ENCODE measurements around the gene AP2S1.
"Not testable (repeated sequence)": the region's sequence is repeated elsewhere in the genome, so short reads cannot be mapped to it uniquely, and the experiment has no call there.

AP2S1 gene

DNA sequence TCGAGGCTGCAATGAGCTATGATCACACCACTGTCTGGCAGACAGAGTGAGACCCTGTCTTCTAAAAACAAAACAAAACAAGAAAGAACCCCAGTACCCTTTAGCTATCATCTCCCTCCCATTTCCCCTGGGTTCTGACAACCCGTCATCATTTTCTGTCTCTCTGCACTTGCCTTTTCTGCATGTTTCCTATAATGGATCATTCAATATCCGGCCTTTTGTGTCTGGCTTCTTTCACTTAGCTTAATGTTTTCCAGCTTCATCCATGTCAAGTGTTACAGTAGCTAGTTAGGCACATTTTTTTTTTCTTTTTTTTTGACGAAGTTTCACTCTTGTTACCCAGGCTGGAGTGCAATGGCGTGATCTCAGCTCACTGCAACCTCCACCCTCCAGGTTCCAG, 16.5 kb downstream of the AP2S1 start:
- FAIRE-seq (no peak), DNase-seq (ENCODE audit: insufficient read length) (no peak)
- no peak for TF ChIP-seq POLR2AphosphoS5 (IDR thresholded peaks at IDR 0.05; ENCODE audit: low read depth, low read length)
- TF ChIP-seq TAF1 (IDR thresholded peaks at IDR 0.05; ENCODE audit: borderline replicate concordance, low read depth, low read length), result no peak
- no peak for TF ChIP-seq POLR2A (IDR thresholded peaks at IDR 0.05; ENCODE audit: low read depth, low read length)

DNA sequence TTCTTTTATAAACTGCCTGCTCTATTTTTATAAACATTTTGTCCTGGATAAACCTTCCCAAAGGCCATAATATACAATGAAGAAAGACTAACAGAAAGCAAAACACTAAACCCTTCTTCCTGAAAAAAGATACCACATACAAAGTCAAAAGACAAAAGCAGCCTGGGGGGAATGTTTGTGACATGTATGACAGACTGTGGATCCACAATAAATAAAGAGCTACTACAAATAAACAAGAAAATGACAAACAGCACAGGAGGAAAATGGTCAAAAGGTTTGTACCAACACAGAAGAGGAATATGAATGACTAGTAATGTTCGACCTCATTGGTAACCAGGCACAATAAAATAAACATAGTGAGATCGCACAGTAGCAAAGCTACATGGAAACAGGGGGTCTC, 19.8 kb downstream of the AP2S1 start:
- DNase-seq (ENCODE audit: insufficient read length) (no peak), FAIRE-seq (no peak)
- no peak for TF ChIP-seq POLR2A (IDR thresholded peaks at IDR 0.05; ENCODE audit: low read depth, low read length)
- no peak for TF ChIP-seq POLR2AphosphoS5 (IDR thresholded peaks at IDR 0.05; ENCODE audit: low read depth, low read length)
- TF ChIP-seq TAF1 (IDR thresholded peaks at IDR 0.05; ENCODE audit: borderline replicate concordance, low read depth, low read length), result no peak

DNA sequence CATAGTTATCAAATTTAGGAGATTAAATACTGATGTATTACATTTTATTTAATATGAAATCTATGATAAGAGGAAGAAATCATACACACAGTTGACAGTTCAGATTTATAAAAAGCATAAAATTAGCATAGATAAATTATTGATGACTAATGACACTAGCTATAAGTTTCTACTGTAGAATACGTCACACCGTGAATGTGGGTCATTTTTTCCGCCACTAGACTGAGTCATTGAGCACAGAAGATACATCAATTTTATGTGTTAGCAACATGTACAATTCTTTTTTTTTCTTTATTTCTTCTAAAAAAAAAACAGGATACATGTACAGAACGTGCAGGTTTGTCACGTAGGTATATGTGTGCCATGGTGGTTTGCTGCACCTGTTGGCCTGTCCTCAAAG, 22.2 kb downstream of the AP2S1 start:
- no peak for TF ChIP-seq POLR2A (IDR thresholded peaks at IDR 0.05; ENCODE audit: low read depth, low read length)
- no peak for TF ChIP-seq TAF1 (IDR thresholded peaks at IDR 0.05; ENCODE audit: borderline replicate concordance, low read depth, low read length)
- TF ChIP-seq POLR2AphosphoS5 (IDR thresholded peaks at IDR 0.05; ENCODE audit: low read depth, low read length), result no peak
- FAIRE-seq (no peak), DNase-seq (ENCODE audit: insufficient read length) (no peak)

GRCh38 chr19:46825731-46826055, 25.0 kb downstream of the AP2S1 start:
- TF ChIP-seq POLR2AphosphoS5 (IDR thresholded peaks at IDR 0.05; ENCODE audit: low read depth, low read length) (no peak), TAF1 (IDR thresholded peaks at IDR 0.05; ENCODE audit: borderline replicate concordance, low read depth, low read length) (no peak), POLR2A (IDR thresholded peaks at IDR 0.05; ENCODE audit: low read depth, low read length) (no peak)
- DNase-seq (ENCODE audit: insufficient read length) (no peak), FAIRE-seq (no peak)

DNA sequence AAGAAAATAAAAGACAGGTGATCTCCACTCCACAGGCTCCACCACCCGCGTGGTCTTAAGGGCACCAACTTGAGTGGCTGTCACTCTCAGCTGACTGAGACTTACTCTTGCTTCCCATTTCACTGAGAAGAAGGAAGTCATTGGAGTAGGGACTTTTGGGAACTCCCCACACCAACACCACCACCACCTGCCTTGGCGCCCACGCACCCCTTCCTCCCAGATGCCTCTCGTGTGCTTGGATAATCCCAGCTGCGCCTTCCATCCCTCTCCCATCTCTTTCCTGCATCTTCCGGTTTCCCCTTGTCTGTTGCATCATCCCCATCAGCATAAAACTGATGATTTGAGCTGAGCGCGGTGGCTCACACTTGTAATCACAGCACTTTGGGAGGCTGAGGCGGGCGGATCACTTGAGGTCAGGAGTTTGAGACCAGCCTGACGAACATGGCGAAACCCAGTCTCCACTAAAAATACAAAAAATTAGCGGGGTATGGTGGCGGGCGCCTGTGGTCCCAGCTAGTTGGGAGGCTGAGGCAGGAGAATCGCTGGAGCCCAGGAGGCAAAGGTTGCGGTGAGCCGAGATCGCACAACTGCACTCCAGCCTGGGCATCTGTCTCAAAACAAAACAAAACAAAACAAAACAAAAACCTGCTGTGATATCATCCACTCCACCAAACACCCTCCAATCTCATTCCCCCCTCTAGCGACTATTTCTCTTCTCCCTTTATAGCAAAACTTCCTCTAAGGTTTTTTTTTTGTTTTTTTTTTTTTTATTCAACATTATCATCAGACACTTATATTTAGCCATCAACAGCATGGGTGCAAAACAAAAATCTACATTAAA, 25.5 kb downstream of the AP2S1 start:
- no peak for TF ChIP-seq POLR2AphosphoS5 (IDR thresholded peaks at IDR 0.05; ENCODE audit: low read depth, low read length)
- TF ChIP-seq POLR2A (IDR thresholded peaks at IDR 0.05; ENCODE audit: low read depth, low read length), result no peak
- no peak for TF ChIP-seq TAF1 (IDR thresholded peaks at IDR 0.05; ENCODE audit: borderline replicate concordance, low read depth, low read length)
- DNase-seq (ENCODE audit: insufficient read length) (no peak), FAIRE-seq (peak; percentile 30)

DNA sequence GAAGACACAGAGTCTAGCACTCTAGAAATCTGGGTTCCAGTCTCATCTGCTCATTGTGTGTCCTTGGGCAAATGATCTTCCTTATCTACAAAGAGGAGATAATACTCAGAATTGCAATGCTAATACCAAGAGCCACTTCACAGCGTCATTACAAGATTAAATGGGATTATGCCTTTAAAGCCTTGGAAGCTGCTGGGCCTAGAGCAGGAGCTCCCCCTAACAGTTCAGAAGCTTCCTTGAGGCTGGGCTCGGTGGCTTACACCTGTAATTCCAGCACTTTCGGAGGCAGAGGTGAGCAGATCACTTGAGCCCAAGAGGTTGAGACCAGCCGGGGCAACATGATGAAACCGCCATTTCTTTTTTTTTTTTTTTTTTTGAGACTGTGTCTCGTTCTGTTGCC, 27.6 kb downstream of the AP2S1 start:
- no peak for DNase-seq (ENCODE audit: insufficient read length)
- TF ChIP-seq POLR2A (IDR thresholded peaks at IDR 0.05; ENCODE audit: low read depth, low read length), result no peak
- TF ChIP-seq POLR2AphosphoS5 (IDR thresholded peaks at IDR 0.05; ENCODE audit: low read depth, low read length), result no peak
- no peak for TF ChIP-seq TAF1 (IDR thresholded peaks at IDR 0.05; ENCODE audit: borderline replicate concordance, low read depth, low read length)
- FAIRE-seq, result no peak

- DNase-seq (ENCODE audit: insufficient read length); FAIRE-seq: not testable (repeated sequence)
Measured at GRCh38 chr19:46822410-46822787, 28.2 kb downstream of the AP2S1 start.

- DNase-seq (ENCODE audit: insufficient read length), result peak; percentile 49
- FAIRE-seq, result peak; percentile 71
- TF ChIP-seq POLR2A (IDR thresholded peaks at IDR 0.05; ENCODE audit: low read depth, low read length) (peak; percentile 37; the same call in 1 of the 2 replicates), POLR2AphosphoS5 (IDR thresholded peaks at IDR 0.05; ENCODE audit: low read depth, low read length) (no peak), TAF1 (IDR thresholded peaks at IDR 0.05; ENCODE audit: borderline replicate concordance, low read depth, low read length) (no peak)
Measured at GRCh38 chr19:46821512-46822409, 28.9 kb downstream of the AP2S1 start.

DNA sequence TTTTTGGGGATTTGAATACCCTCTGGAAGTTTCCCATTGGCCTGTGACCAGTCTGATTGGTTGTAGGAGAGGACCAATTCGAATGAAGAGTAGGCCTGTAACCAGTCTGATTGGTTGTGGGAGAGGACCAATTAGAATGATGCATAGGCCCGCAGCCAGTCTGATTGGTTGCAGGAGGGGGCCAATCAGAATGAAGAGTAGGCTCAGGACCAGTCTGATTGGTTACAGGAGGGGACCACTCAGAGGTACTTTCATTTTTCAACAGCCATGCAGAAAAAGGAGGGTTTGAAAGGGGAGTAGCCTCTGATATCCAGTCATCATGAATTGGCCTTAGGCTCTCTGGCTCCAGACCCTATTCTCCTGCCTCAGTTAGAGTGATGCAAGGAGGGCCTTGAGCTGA, 31.8 kb downstream of the AP2S1 start:
- DNase-seq (ENCODE audit: insufficient read length) (no peak), FAIRE-seq (no peak)
- TF ChIP-seq TAF1 (IDR thresholded peaks at IDR 0.05; ENCODE audit: borderline replicate concordance, low read depth, low read length) (no peak), POLR2AphosphoS5 (IDR thresholded peaks at IDR 0.05; ENCODE audit: low read depth, low read length) (no peak), POLR2A (IDR thresholded peaks at IDR 0.05; ENCODE audit: low read depth, low read length) (no peak)

DNA sequence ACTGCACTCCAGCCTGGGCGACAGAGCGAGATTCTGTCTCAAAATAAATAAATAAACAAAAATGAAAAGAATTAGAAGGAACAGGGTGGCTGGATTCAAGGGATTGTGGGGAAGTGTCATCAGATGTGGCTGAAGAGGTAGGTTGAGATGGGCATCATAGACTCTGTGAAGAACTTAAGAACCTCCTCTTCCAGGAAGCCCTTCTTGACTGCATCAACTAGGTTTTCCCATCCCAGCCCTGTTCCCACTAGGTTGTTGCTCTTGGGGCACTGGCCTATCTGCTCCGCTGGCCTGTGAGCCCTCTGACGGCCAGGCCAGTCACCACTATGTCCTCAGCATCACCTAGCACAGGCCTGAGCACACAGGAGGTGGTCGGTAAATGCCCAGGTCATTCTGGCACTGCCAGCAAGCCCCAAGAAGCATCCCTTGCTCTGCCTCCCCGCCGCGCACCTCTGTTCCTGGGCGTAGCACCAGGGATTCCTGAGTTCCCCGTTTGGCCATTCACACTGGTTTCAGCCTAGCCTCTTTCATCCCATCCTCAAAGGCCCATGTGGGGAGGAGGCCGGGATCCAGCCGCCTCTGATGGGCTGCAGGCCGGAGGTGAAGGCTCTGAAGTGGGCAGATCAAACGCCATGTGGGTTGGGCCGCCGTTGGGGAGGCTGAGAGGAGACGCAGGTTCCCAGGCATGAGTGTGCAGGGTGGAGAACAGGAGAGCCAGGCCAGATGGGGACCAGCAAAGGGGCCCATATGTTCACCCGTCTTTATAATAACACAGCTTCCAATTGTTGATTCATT, 34.6 kb downstream of the AP2S1 start:
- FAIRE-seq (no peak), DNase-seq (ENCODE audit: insufficient read length) (no peak)
- no peak for TF ChIP-seq POLR2AphosphoS5 (IDR thresholded peaks at IDR 0.05; ENCODE audit: low read depth, low read length)
- no peak for TF ChIP-seq TAF1 (IDR thresholded peaks at IDR 0.05; ENCODE audit: borderline replicate concordance, low read depth, low read length)
- no peak for TF ChIP-seq POLR2A (IDR thresholded peaks at IDR 0.05; ENCODE audit: low read depth, low read length)

DNA sequence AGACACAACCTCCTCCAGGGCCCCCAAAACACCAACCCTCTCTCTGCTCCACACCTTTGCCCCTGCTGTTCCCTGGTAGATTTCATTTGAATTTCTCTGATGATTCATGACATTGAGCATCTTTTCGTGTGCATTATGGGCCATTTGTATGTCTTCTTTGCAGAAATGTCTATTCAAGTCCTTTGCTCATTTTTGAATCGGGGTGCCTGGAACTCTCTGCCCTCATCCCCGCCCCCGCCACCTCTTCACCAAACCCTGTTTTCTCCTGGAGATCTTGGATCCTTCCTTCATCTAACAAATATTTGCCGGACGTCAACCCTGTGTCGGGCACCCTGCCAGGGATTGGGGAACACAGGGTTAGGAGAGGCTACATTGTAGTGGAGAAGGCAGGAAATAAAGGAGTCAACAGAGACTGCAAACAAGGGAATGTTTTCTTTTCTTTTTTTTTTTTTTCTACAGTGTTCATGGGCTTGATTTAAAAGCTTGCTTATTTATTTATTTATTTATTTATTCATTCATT, 36.7 kb downstream of the AP2S1 start:
- TF ChIP-seq TAF1 (IDR thresholded peaks at IDR 0.05; ENCODE audit: borderline replicate concordance, low read depth, low read length) (no peak), POLR2AphosphoS5 (IDR thresholded peaks at IDR 0.05; ENCODE audit: low read depth, low read length) (no peak), POLR2A (IDR thresholded peaks at IDR 0.05; ENCODE audit: low read depth, low read length) (no peak)
- FAIRE-seq, result no peak
- no peak for DNase-seq (ENCODE audit: insufficient read length)
